IPS-15b (cell line): ENCODE results near the gene GADD45GIP1.
A peak's percentile ranks its signal among the peaks of the same experiment; 100 is the strongest.
"Not testable (repeated sequence)": the region's sequence is repeated elsewhere in the genome, so short reads cannot be mapped to it uniquely, and the experiment has no call there.

Source experiments
- H3K27me3 ChIP-seq: one replicate; pipeline ENCODE4 v1.6.1; 2013; ENCODE audit warnings: low read length; ENCODE audit not compliant: control insufficient read depth, insufficient read depth
- H3K36me3 ChIP-seq: one replicate; pipeline ENCODE4 v1.6.1; 2013; ENCODE audit warnings: low read length; ENCODE audit not compliant: control insufficient read depth, insufficient read depth
- H3K4me1 ChIP-seq: one replicate; pipeline ENCODE4 v1.6.1; 2013; ENCODE audit warnings: mild to moderate bottlenecking, low read length; ENCODE audit not compliant: control insufficient read depth, insufficient read depth
- H3K4me3 ChIP-seq: one replicate; pipeline ENCODE4 v1.5.1; 2013; ENCODE audit warnings: low read depth, low read length
- H3K9ac ChIP-seq: one replicate; pipeline ENCODE4 v1.6.1; 2013; ENCODE audit warnings: low read depth, mild to moderate bottlenecking, low read length
- H3K9me3 ChIP-seq: one replicate; pipeline ENCODE4 v1.6.1; 2013; ENCODE audit warnings: mild to moderate bottlenecking, low read length; ENCODE audit not compliant: control insufficient read depth, insufficient read depth

The GADD45GIP1 gene

GRCh38 chr19:12953138-12953798 is 3.8 kb downstream of the GADD45GIP1 start:
- Histone ChIP-seq H3K4me3 (no peak overlapping the region), H3K4me1 (peaks cover 3% of the 10 kb centered on the region), H3K36me3 (peaks cover 44% of the 10 kb centered on the region), H3K27me3 (no peaks in the 10 kb centered on the region), H3K9me3 (no peaks in the 10 kb centered on the region), H3K9ac (no peak overlapping the region)

GRCh38 chr19:12952488-12953137 is 4.4 kb downstream of the GADD45GIP1 start:
- Histone ChIP-seq H3K4me3 (no peak overlapping the region), H3K27me3 (no peaks in the 10 kb centered on the region), H3K9ac (no peak overlapping the region), H3K4me1 (peaks cover 3% of the 10 kb centered on the region), H3K36me3 (peaks cover 50% of the 10 kb centered on the region), H3K9me3 (no peaks in the 10 kb centered on the region)

- H3K27me3 ChIP-seq, H3K9ac ChIP-seq, H3K9me3 ChIP-seq, H3K4me1 ChIP-seq, H3K4me3 ChIP-seq: not testable (repeated sequence)
- peaks cover 52% of the 10 kb centered on the region for H3K36me3 ChIP-seq
Measured at GRCh38 chr19:12952050-12952449, 5.0 kb downstream of the GADD45GIP1 start.

GRCh38 chr19:12949363-12950283 is 7.4 kb downstream of the GADD45GIP1 start:
- Histone ChIP-seq H3K36me3 (peaks cover 46% of the 10 kb centered on the region), H3K27me3 (no peaks in the 10 kb centered on the region)

GRCh38 chr19:12948612-12949362 is 8.2 kb downstream of the GADD45GIP1 start:
- Histone ChIP-seq H3K9ac (no peak overlapping the region), H3K36me3 (peaks cover 50% of the 10 kb centered on the region)

More at GRCh38 chr19:12949363-12950283, 7.4 kb downstream of the GADD45GIP1 start:
- H3K4me1 ChIP-seq = peaks cover 2% of the 10 kb centered on the region
- no peak overlapping the region for H3K9ac ChIP-seq
- H3K4me3 ChIP-seq = no peak overlapping the region
- no peaks in the 10 kb centered on the region for H3K9me3 ChIP-seq

GRCh38 chr19:12947702-12948611 is 9.1 kb downstream of the GADD45GIP1 start:
- Histone ChIP-seq H3K27me3 (no peaks in the 10 kb centered on the region), H3K9me3 (no peaks in the 10 kb centered on the region), H3K4me1 (no peaks in the 10 kb centered on the region), H3K36me3 (peaks cover 52% of the 10 kb centered on the region), H3K4me3 (no peak overlapping the region), H3K9ac (no peak overlapping the region)

More at GRCh38 chr19:12948612-12949362, 8.2 kb downstream of the GADD45GIP1 start:
- Histone ChIP-seq H3K9me3 (no peaks in the 10 kb centered on the region), H3K27me3 (no peaks in the 10 kb centered on the region), H3K4me3 (no peak overlapping the region), H3K4me1 (peaks cover under 1% of the 10 kb centered on the region)

- H3K4me3 ChIP-seq = peak overlapping the region; percentile 91
- no peaks in the 10 kb centered on the region for H3K27me3 ChIP-seq
- H3K36me3 ChIP-seq = peaks cover 55% of the 10 kb centered on the region
- peak overlapping the region; percentile 91 for H3K9ac ChIP-seq
- no peaks in the 10 kb centered on the region for H3K4me1 ChIP-seq
- H3K9me3 ChIP-seq = no peaks in the 10 kb centered on the region
Measured at GRCh38 chr19:12946731-12947496, 10.1 kb downstream of the GADD45GIP1 start.

- no peaks in the 10 kb centered on the region for H3K27me3 ChIP-seq
- peak overlapping the region; percentile 91 for H3K4me3 ChIP-seq
- H3K4me1 ChIP-seq = no peaks in the 10 kb centered on the region
- H3K9ac ChIP-seq = peak overlapping the region; percentile 91
- H3K9me3 ChIP-seq = no peaks in the 10 kb centered on the region
- H3K36me3 ChIP-seq = peaks cover 62% of the 10 kb centered on the region
Measured at GRCh38 chr19:12946092-12946721, 10.8 kb downstream of the GADD45GIP1 start.

- H3K4me3 ChIP-seq = peak within 1 kb of the TSS; percentile 91
- H3K9me3 ChIP-seq = no peaks in the 10 kb centered on the region
- peaks cover 63% of the 10 kb centered on the region for H3K36me3 ChIP-seq
- no peaks in the 10 kb centered on the region for H3K27me3 ChIP-seq
- H3K9ac ChIP-seq = peak within 1 kb of the TSS; percentile 91
- H3K4me1 ChIP-seq = no peaks in the 10 kb centered on the region
Measured at GRCh38 chr19:12945479-12946091, 11.4 kb downstream of the GADD45GIP1 start, which contains the start of gene RAD23A. RAD23A (plus strand) TSS chr19:12945862; CDS start chr19:12945949, 87 bp downstream.
